Esophagus muscularis mucosa (tissue), 4 donors: ENCODE data around the gene ANKS1B. TPM values are rescaled to one million over a fixed set of nuclear protein-coding genes. Genes with fewer than 3 reads are reported as not detected.

ENCODE experiments used
- DNase-seq: peaks from one replicate; pipeline ENCODE4 v3.0.0-alpha.2; 2017; ENCODE audit errors: extremely low spot score
- H3K27ac ChIP-seq, 4 donors: fragments of 200-600 bp; sonication (generic); replicated peaks in 1 of 4; 1 replicate in 3 of 4; 2 replicates in 1 of 4; pipeline ENCODE4 v1.5.1; 2016 to 2019; ENCODE audit warnings: mild to moderate bottlenecking in 1 of 4
- H3K27me3 ChIP-seq, 4 donors: fragments of 200-600 bp; sonication (generic); one replicate each; pipeline versions ENCODE4 v1.5.1 to v1.6.0; 2016 to 2019
- H3K36me3 ChIP-seq, 4 donors: fragments of 200-600 bp; sonication (generic); one replicate each; pipeline ENCODE4 v1.5.1; 2016 to 2019
- H3K4me1 ChIP-seq, 4 donors: fragments of 200-600 bp; sonication (generic); one replicate each; pipeline ENCODE4 v1.5.1; 2016 to 2019
- H3K4me3 ChIP-seq, 4 donors: fragments of 200-600 bp; sonication (generic); 1 replicate in 2 of 4; 2 replicates in 2 of 4; pipeline ENCODE4 v1.5.1; 2016 to 2019; ENCODE audit warnings: mild to moderate bottlenecking in 4 of 4, moderate library complexity in 1 of 4
- H3K9me3 ChIP-seq, 4 donors: fragments of 200-600 bp; sonication (generic); 1 replicate in 3 of 4; 2 replicates in 1 of 4; pipeline ENCODE4 v1.5.1; 2016 to 2019
- EP300 ChIP-seq: sonication (generic); formaldehyde crosslinking; IDR thresholded peaks from one replicate; pipeline ENCODE4 v1.6.1; 2017; ENCODE audit warnings: antibody characterized with exemption
- POLR2A ChIP-seq: fragments of 450-650 bp; IDR thresholded peaks from one replicate; pipeline ENCODE4 v1.6.1; 2017; ENCODE audit warnings: antibody characterized with exemption, moderate library complexity, mild to moderate bottlenecking, low read depth
- POLR2AphosphoS5 ChIP-seq, 2 donors: sonication (generic); formaldehyde crosslinking; IDR thresholded peaks; one replicate each; pipeline ENCODE4 v1.6.1; 2017; ENCODE audit warnings: antibody characterized with exemption in 2 of 2
- WGBS: methylation state at CpG from one replicate; pipeline ENCODE4 v1.1.5; 2018; 5-methylcytosine and 5-hydroxymethylcytosine counted together
- intact Hi-C: fragments of 100-400 bp; cut with DNase I; formaldehyde crosslinking; loops from one replicate; pipeline ENCODE4 v1.15.1; 2023
- total RNA-seq, 4 donors: library from RNA; depleted of rRNA; stranded (reverse); fragments of >200 nt; gene quantifications; one replicate each; pipeline versions ENCODE4 v1.1.0 to v1.2.1, GENCODE V29; 2016
- TF ChIP-seq, protein P1 (sequence below), 3 experiments: fragments of 200-600 bp in 2 of 3; fragments of 450-650 bp in 1 of 3; sonication (generic) in 2 of 3; IDR thresholded peaks; one replicate each; pipeline ENCODE4 v1.5.1; 2017 to 2019; ENCODE audit warnings: antibody characterized with exemption in 3 of 3, mild to moderate bottlenecking in 2 of 3, moderate library complexity in 1 of 3

Gene ANKS1B
- total RNA-seq, 4 donors from 2014 or later, result 20.4 to 28.7 (median 21.6) TPM

- H3K27ac ChIP-seq, result no peak overlapping the region
- H3K27me3 ChIP-seq, result no peaks in the 10 kb centered on the region
- intact Hi-C loops, result no loop called here
- no peaks in the 10 kb centered on the region for H3K36me3 ChIP-seq
- no peak for DNase-seq
- no peaks in the 10 kb centered on the region for H3K9me3 ChIP-seq
- no peaks in the 10 kb centered on the region for H3K4me1 ChIP-seq
- WGBS, result 45% methylated on average over 1 of the region's 1 CpG
- TF ChIP-seq POLR2AphosphoS5 (IDR thresholded peaks at IDR 0.05) (no peak), POLR2A (no peak), EP300 (no peak)
- TF ChIP-seq, protein P1, sequence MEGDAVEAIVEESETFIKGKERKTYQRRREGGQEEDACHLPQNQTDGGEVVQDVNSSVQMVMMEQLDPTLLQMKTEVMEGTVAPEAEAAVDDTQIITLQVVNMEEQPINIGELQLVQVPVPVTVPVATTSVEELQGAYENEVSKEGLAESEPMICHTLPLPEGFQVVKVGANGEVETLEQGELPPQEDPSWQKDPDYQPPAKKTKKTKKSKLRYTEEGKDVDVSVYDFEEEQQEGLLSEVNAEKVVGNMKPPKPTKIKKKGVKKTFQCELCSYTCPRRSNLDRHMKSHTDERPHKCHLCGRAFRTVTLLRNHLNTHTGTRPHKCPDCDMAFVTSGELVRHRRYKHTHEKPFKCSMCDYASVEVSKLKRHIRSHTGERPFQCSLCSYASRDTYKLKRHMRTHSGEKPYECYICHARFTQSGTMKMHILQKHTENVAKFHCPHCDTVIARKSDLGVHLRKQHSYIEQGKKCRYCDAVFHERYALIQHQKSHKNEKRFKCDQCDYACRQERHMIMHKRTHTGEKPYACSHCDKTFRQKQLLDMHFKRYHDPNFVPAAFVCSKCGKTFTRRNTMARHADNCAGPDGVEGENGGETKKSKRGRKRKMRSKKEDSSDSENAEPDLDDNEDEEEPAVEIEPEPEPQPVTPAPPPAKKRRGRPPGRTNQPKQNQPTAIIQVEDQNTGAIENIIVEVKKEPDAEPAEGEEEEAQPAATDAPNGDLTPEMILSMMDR (IDR thresholded peaks at IDR 0.05), result no peak
- no peak overlapping the region for H3K4me3 ChIP-seq
Measured at GRCh38 chr12:99388671-99389195, 596.0 kb downstream of the ANKS1B start.

DNA sequence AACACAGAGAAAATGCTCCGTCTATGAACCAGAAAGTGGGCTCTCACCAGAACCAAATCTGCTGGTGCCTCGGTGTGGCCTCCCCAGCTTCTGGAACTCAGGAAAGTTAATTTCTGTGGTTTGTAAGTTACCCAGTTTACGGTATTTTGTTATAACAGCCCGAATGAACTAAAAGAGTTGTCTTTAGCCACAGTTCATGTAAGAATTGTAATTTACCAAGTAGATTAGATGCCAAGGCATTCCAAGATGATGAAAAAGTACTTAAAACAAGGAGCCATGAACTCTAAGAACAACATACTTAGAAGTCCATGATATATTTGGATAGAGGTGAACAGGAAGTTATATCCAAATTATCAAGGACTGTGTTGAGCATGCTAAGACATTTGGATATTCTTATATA, 597.1 kb downstream of the ANKS1B start:
- Histone ChIP-seq H3K36me3 (no peaks in the 10 kb centered on the region), H3K9me3 (no peaks in the 10 kb centered on the region), H3K27ac (no peak overlapping the region), H3K4me3 (no peak overlapping the region), H3K4me1 (no peaks in the 10 kb centered on the region), H3K27me3 (no peaks in the 10 kb centered on the region)
- 73% methylated on average over 4 of the region's 4 CpGs for whole genome bisulfite sequencing
- DNase-seq, result no peak
- TF ChIP-seq EP300 (no peak), POLR2A (no peak), POLR2AphosphoS5 (IDR thresholded peaks at IDR 0.05) (no peak)
- TF ChIP-seq, protein P1 (IDR thresholded peaks at IDR 0.05), result no peak
- intact Hi-C loops, result no loop called here

DNA sequence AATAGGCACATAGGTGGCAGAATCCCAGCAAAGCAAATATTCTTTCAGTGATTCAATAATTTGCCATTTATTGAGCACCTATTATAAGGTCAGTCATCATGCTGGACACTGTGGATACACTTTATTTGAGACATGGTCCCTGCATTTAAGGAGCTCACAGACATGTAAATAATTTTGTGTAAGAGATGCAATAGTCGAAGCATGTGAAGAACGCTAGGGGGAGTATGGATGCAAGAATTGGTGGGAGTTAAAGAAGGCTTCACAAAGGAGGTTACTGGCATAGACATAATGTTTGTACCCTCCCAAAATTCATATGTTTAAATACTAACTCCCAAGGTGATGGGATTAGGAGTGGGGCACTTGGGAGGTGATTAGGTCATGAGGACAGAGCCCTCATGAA, 597.8 kb downstream of the ANKS1B start:
- 59% methylated on average over 2 of the region's 2 CpGs for WGBS
- intact Hi-C loops, result no loop called here
- TF ChIP-seq POLR2AphosphoS5 (IDR thresholded peaks at IDR 0.05) (no peak), EP300 (no peak), POLR2A (no peak)
- TF ChIP-seq, protein P1 (IDR thresholded peaks at IDR 0.05), result no peak

DNA sequence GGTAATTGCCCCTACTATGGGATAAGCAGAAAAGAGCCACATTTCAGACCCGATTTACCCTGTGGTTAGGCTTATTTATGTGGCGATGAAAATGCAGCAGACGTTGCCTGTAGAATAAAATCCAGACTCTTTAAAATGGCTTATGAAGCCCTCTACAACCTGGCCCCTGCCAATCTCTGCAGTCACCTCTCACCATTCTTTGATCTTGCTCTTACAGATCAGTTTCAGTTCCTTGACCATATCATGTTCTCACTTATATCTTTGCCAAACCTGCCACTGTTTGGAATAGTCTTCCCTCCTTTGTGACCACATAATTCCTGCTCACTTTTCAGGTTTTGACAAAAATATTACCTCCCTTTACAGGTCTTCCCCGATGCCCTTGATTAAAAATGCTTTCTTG, 601.5 kb downstream of the ANKS1B start:
- peaks cover 0 to 13% (median 5%) of the 10 kb centered on the region in 4 donors for H3K4me1 ChIP-seq
- H3K36me3 ChIP-seq, result no peaks in the 10 kb centered on the region
- 99% methylated on average over 4 of the region's 4 CpGs for WGBS
- no peak overlapping the region for H3K27ac ChIP-seq
- H3K4me3 ChIP-seq, result no peak overlapping the region
- DNase-seq, result no peak
- intact Hi-C loops, result no loop called here
- H3K9me3 ChIP-seq, result no peaks in the 10 kb centered on the region
- TF ChIP-seq POLR2AphosphoS5 (IDR thresholded peaks at IDR 0.05), result no peak
- TF ChIP-seq POLR2A, result no peak
- TF ChIP-seq, protein P1 (IDR thresholded peaks at IDR 0.05), result no peak
- no peak for TF ChIP-seq EP300
- no peaks in the 10 kb centered on the region for H3K27me3 ChIP-seq

More for the DNA sequence above, 597.8 kb downstream of the ANKS1B start:
- H3K27ac ChIP-seq, result no peak overlapping the region
- H3K27me3 ChIP-seq, result no peaks in the 10 kb centered on the region
- no peak for DNase-seq
- H3K9me3 ChIP-seq, result no peaks in the 10 kb centered on the region
- H3K4me1 ChIP-seq, result no peaks in the 10 kb centered on the region
- H3K4me3 ChIP-seq, result no peak overlapping the region
- no peaks in the 10 kb centered on the region for H3K36me3 ChIP-seq

GRCh38 chr12:99381992-99382391, 602.7 kb downstream of the ANKS1B start:
- Histone ChIP-seq H3K36me3 (no peaks in the 10 kb centered on the region), H3K4me3 (no peak overlapping the region), H3K27me3 (no peaks in the 10 kb centered on the region), H3K27ac (no peak overlapping the region), H3K4me1 (peaks cover 0 to 13% (median 5%) of the 10 kb centered on the region in 4 donors), H3K9me3 (no peaks in the 10 kb centered on the region)
- intact Hi-C loops, result no loop called here
- no peak for TF ChIP-seq POLR2A
- 84% methylated on average over 2 of the region's 2 CpGs for WGBS
- DNase-seq, result no peak
